HCT116 (cell line): Measurements from ENCODE around the gene SMIM32.

ENCODE experiments used
- CTCF ChIP-seq, 3 experiments: fragments of 200-600 bp in 1 of 3; sonication (generic) in 1 of 3; IDR thresholded peaks in 2 of 3; conservative IDR thresholded peaks in 1 of 3; 2 replicates each; pipeline ENCODE4 v1.5.1; 2012 to 2017; ENCODE audit warnings: low read depth in 2 of 3, low read length in 2 of 3, antibody characterized with exemption in 1 of 3, borderline replicate concordance in 1 of 3, control low read depth in 1 of 3, mild to moderate bottlenecking in 1 of 3, mixed read lengths in 1 of 3, mixed run types in 1 of 3, moderate library complexity in 1 of 3; ENCODE audit not compliant: insufficient read depth in 1 of 3
- EZH2 ChIP-seq: fragments of 200-600 bp; sonication (generic); IDR thresholded peaks from 2 replicates; pipeline ENCODE4 v1.6.1; 2017; ENCODE audit warnings: antibody characterized with exemption, mixed run types
- EZH2phosphoT487 ChIP-seq: fragments of 200-600 bp; IDR thresholded peaks from 2 replicates; pipeline ENCODE4 v1.6.1; 2018; ENCODE audit warnings: antibody characterized with exemption, borderline replicate concordance
- MAX ChIP-seq: IDR thresholded peaks from 2 replicates; pipeline ENCODE4 v1.6.1; 2012
- POLR2A ChIP-seq: IDR thresholded peaks from 2 replicates; pipeline ENCODE4 v1.7.0; 2011; ENCODE audit warnings: borderline replicate concordance; ENCODE audit not compliant: insufficient read depth, insufficient read length; ENCODE audit errors: extremely low read depth
- POLR2AphosphoS5 ChIP-seq: IDR thresholded peaks from 2 replicates; pipeline ENCODE4 v1.6.1; 2011; ENCODE audit warnings: mild to moderate bottlenecking, low read depth, low read length, moderate library complexity

GRCh38 chr5:136201870-136202269 is 8.9 kb upstream of the SMIM32 start:
- no peak for TF ChIP-seq CTCF (IDR thresholded peaks at IDR 0.05 in 2 of 3, conservative IDR thresholded peaks at IDR 0.05 in 1 of 3; ENCODE audit: borderline replicate concordance in 1 of 3, insufficient read depth in 1 of 3, low read depth in 2 of 3, low read length in 2 of 3)
- no peak for TF ChIP-seq POLR2AphosphoS5
- no peak for TF ChIP-seq EZH2
- TF ChIP-seq MAX = no peak
- TF ChIP-seq POLR2A = no peak
- TF ChIP-seq EZH2phosphoT487 = no peak
